Endothelial cell of umbilical vein (primary cell): Measurements from ENCODE around the gene CCDC187. TPM values are rescaled to one million over a fixed set of nuclear protein-coding genes. Genes with fewer than 3 reads are reported as not detected.

Experiments
- BruUV-seq: library from RNA; stranded (reverse); fragments of 400-500 nt; replicated peaks from 2 replicates; lab custom pipeline; 2021; lab: Mats Ljungman, UMichigan
- CTCF ChIA-PET: fragments of 300-600, 350-600 bp; sonication (Branson Sonifier 250); formaldehyde crosslinking; loops from one replicate; lab custom pipeline; 2021; ENCODE audit warnings: antibody characterized with exemption, inconsistent platforms; lab: Charles Lee
- POLR2A ChIA-PET: fragments of 300-600, 350-600 bp; sonication (Branson Sonifier 250); formaldehyde crosslinking; loops from one replicate; lab custom pipeline; 2021; ENCODE audit warnings: antibody characterized with exemption, inconsistent platforms; lab: Charles Lee
- DNase-seq: peaks from one replicate; pipeline ENCODE4 v3.0.0-alpha.2; 2011; ENCODE audit warnings: low read depth, low spot score
- FAIRE-seq: peaks from 2 replicates; lab custom pipeline; 2011; peaks lifted over from hg19 to GRCh38; lab: Jason Lieb, UNC
- H2AFZ ChIP-seq: 2 replicates; pipeline ENCODE4 v1.6.0; 2012; ENCODE audit warnings: low read depth, low read length, control low read depth, inconsistent platforms
- H3K27ac ChIP-seq: 2 replicates; pipeline ENCODE4 v1.5.1; 2011; ENCODE audit warnings: low read depth, mild to moderate bottlenecking, control low read depth, low read length, moderate library complexity; ENCODE audit not compliant: insufficient read depth
- H3K27me3 ChIP-seq, 2 experiments: 2 replicates each; pipeline versions ENCODE4 v1.6.0 to v1.6.1; 2011; ENCODE audit warnings: low read length in 2 of 2, mixed read lengths in 1 of 2; ENCODE audit not compliant: control insufficient read depth in 2 of 2, insufficient read depth in 2 of 2
- H3K36me3 ChIP-seq, 2 experiments: 2 replicates in 1 of 2; 3 replicates in 1 of 2; pipeline ENCODE4 v1.5.1; 2011; ENCODE audit warnings: low read length in 2 of 2, mild to moderate bottlenecking in 1 of 2, moderate library complexity in 1 of 2; ENCODE audit not compliant: control insufficient read depth in 2 of 2, insufficient read depth in 2 of 2; ENCODE audit errors: extremely low read depth in 1 of 2
- H3K4me1 ChIP-seq: 3 replicates; pipeline ENCODE4 v1.5.1; 2011; ENCODE audit warnings: mild to moderate bottlenecking, low read length; ENCODE audit not compliant: control insufficient read depth, insufficient read depth; ENCODE audit errors: extremely low read depth
- H3K4me2 ChIP-seq: 2 replicates; pipeline ENCODE4 v1.6.1; 2011; ENCODE audit warnings: low read length, control low read depth, mixed read lengths; ENCODE audit not compliant: insufficient read depth
- H3K4me3 ChIP-seq, 3 experiments: fragments of 200-600 bp in 1 of 3; sonication (generic), shearing (Covaris generic) in 1 of 3; replicated peaks in 1 of 3; 2 replicates each; pipeline ENCODE4 v1.5.1; 2011 to 2016; ENCODE audit warnings: control low read depth in 3 of 3, low read length in 3 of 3, mild to moderate bottlenecking in 2 of 3, inconsistent platforms in 1 of 3, low read depth in 1 of 3, moderate library complexity in 1 of 3; ENCODE audit not compliant: insufficient read depth in 1 of 3
- H3K79me2 ChIP-seq: 2 replicates; pipeline ENCODE4 v1.6.0; 2012; ENCODE audit warnings: low read length, inconsistent platforms; ENCODE audit not compliant: control insufficient read depth, insufficient read depth
- H3K9ac ChIP-seq: replicated peaks from 2 replicates; pipeline ENCODE3; 2011; ENCODE audit warnings: low read length, control low read depth; ENCODE audit not compliant: insufficient read depth; ENCODE audit errors: extremely low read depth
- H3K9me1 ChIP-seq: replicated peaks from 3 replicates; pipeline ENCODE4 v1.6.0; 2011; ENCODE audit warnings: mild to moderate bottlenecking, low read length; ENCODE audit not compliant: control insufficient read depth, insufficient read depth; ENCODE audit errors: extremely low read depth
- H3K9me3 ChIP-seq: replicated peaks from 2 replicates; pipeline ENCODE4 v1.5.1; 2012; ENCODE audit warnings: low read length, inconsistent platforms; ENCODE audit not compliant: control insufficient read depth, insufficient read depth
- H4K20me1 ChIP-seq: replicated peaks from 2 replicates; pipeline ENCODE3; 2011; ENCODE audit warnings: mild to moderate bottlenecking, low read length; ENCODE audit not compliant: control insufficient read depth, insufficient read depth; ENCODE audit errors: extremely low read depth
- CTCF ChIP-seq, 2 donors: IDR thresholded peaks; 1 replicate in 1 of 2; 2 replicates in 1 of 2; pipeline ENCODE4 v1.5.1; 2011; ENCODE audit warnings: low read length in 2 of 2, mild to moderate bottlenecking in 2 of 2, moderate library complexity in 2 of 2, control low read depth in 1 of 2, inconsistent platforms in 1 of 2, low read depth in 1 of 2; ENCODE audit not compliant: insufficient read depth in 1 of 2; ENCODE audit errors: extremely low read depth in 1 of 2
- EZH2 ChIP-seq: IDR thresholded peaks from 2 replicates; pipeline ENCODE4 v1.6.1; 2012; ENCODE audit warnings: borderline replicate concordance, low read depth, mild to moderate bottlenecking, moderate library complexity, low read length, inconsistent platforms; ENCODE audit not compliant: severe bottlenecking
- FOS ChIP-seq: IDR thresholded peaks from 2 replicates; pipeline ENCODE4 v1.6.1; 2011; ENCODE audit warnings: mild to moderate bottlenecking, low read length, moderate library complexity, borderline replicate concordance; ENCODE audit not compliant: insufficient read depth
- GATA2 ChIP-seq: IDR thresholded peaks from 2 replicates; pipeline ENCODE4 v1.7.0; 2011; ENCODE audit warnings: low read depth, mild to moderate bottlenecking, moderate library complexity, mixed read lengths, low read length; ENCODE audit not compliant: insufficient read length, insufficient read depth
- JUN ChIP-seq: IDR thresholded peaks from 2 replicates; pipeline ENCODE4 v1.6.1; 2011; ENCODE audit warnings: borderline replicate concordance, low read depth; ENCODE audit not compliant: insufficient read length, insufficient read depth
- MAX ChIP-seq: IDR thresholded peaks from 2 replicates; pipeline ENCODE4 v1.6.1; 2011; ENCODE audit not compliant: insufficient read depth, insufficient read length
- MYC ChIP-seq: IDR thresholded peaks from one replicate; pipeline ENCODE4 v1.6.1; 2011; ENCODE audit warnings: mild to moderate bottlenecking, low read depth, low read length
- POLR2A ChIP-seq: IDR thresholded peaks from 2 replicates; pipeline ENCODE4 v1.6.1; 2012; ENCODE audit warnings: low read depth, mild to moderate bottlenecking, control low read depth, low read length
- POLR2AphosphoS5 ChIP-seq: IDR thresholded peaks from 2 replicates; pipeline ENCODE4 v1.6.1; 2012; ENCODE audit warnings: low read depth, mild to moderate bottlenecking, control low read depth, low read length, moderate library complexity; ENCODE audit not compliant: insufficient read depth
- dilution Hi-C: fragments of 300-500 bp; cut with MboI; formaldehyde crosslinking; loops from one replicate; pipeline ENCODE4 v1.15.0; 2019; ENCODE audit warnings: low sequenced_read_pairs; ENCODE audit not compliant: extremely low pct_ligation_motif_present
- intact Hi-C: fragments of 100-400 bp; cut with micrococcal nuclease; formaldehyde crosslinking; loops from one replicate; pipeline ENCODE4 v1.10.0; 2022
- polyA plus RNA-seq, 4 experiments: library from polyadenylated mRNA; depleted of rRNA in 3 of 4; stranded (reverse) in 3 of 4; unstranded in 1 of 4; fragments of >200 nt; gene quantifications; 2 replicates each; pipeline versions ENCODE4 v1.2.1 to v1.2.3, GENCODE V29; 2011 to 2012; ENCODE audit warnings: missing spikeins in 1 of 4
- total RNA-seq: library from RNA; stranded (reverse); gene quantifications from 2 replicates; pipeline ENCODE4 v1.2.3, GENCODE V29; 2021

The CCDC187 gene
- total and polyA plus RNA-seq, 2 donors (not counting 3 experiments of a cell fraction or from before 2014, with no cell fraction given) = not detected

GRCh38 chr9:136295542-136296433 lies 8.1 kb downstream of the CCDC187 start:
- H2AFZ ChIP-seq = no peak overlapping the region
- no peak for FAIRE-seq
- no peaks in the 10 kb centered on the region for H3K36me3 ChIP-seq
- ChIA-PET POLR2A (no interaction called here), CTCF (no interaction called here)
- H3K4me3 ChIP-seq = no peak overlapping the region
- no peak overlapping the region for H3K4me2 ChIP-seq
- no peaks in the 10 kb centered on the region for H3K9me3 ChIP-seq
- no peaks in the 10 kb centered on the region for H4K20me1 ChIP-seq
- H3K79me2 ChIP-seq = no peaks in the 10 kb centered on the region
- H3K9me1 ChIP-seq = no peaks in the 10 kb centered on the region
- no TSS peak for BruUV-seq
- H3K27me3 ChIP-seq = no peaks in the 10 kb centered on the region
- dilution Hi-C loops = no loop called here
- no peak overlapping the region for H3K27ac ChIP-seq
- no peak for DNase-seq
- intact Hi-C loops = no loop called here
- H3K9ac ChIP-seq = no peak overlapping the region
- H3K4me1 ChIP-seq = no peaks in the 10 kb centered on the region
- TF ChIP-seq POLR2AphosphoS5 = no peak
- TF ChIP-seq JUN = no peak
- no peak for TF ChIP-seq FOS
- TF ChIP-seq CTCF (IDR thresholded peaks at IDR 0.05; ENCODE audit: extremely low read depth in 1 of 2, insufficient read depth in 1 of 2, low read depth in 1 of 2, low read length in 2 of 2) = no peak
- no peak for TF ChIP-seq GATA2
- no peak for TF ChIP-seq EZH2
- TF ChIP-seq MYC = no peak
- no peak for TF ChIP-seq MAX
- TF ChIP-seq POLR2A = no peak
